Activated T-cell treated with anti-CD3 and anti-CD28 coated beads, Interleukin-2, amount 50 U/mL, for 4 hours (primary cell): ENCODE measurements around the gene FBN2. TPM values are rescaled to one million over a fixed set of nuclear protein-coding genes. Genes with fewer than 3 reads are reported as not detected.

Experiments
- ATAC-seq, 2 donors: fragments of 200-7000 bp; cut with Tn5 transposase; one replicate each; pipeline ENCODE4 v1.10.0; 2021
- DNase-seq: peaks from one replicate; pipeline ENCODE4 v3.0.0-alpha.2; 2020
- H3K27me3 Mint-ChIP-seq: one replicate; pipeline ENCODE4 v1.8.0; 2021; ENCODE audit warnings: low read depth, mixed read lengths
- H3K36me3 Mint-ChIP-seq: one replicate; pipeline ENCODE4 v1.8.0; 2022; ENCODE audit warnings: mixed read lengths; ENCODE audit not compliant: insufficient read depth
- H3K4me1 Mint-ChIP-seq: one replicate; pipeline ENCODE4 v1.8.0; 2021; ENCODE audit warnings: low read depth, mixed read lengths
- H3K4me3 Mint-ChIP-seq: one replicate; pipeline ENCODE4 v1.8.0; 2021; ENCODE audit warnings: mild to moderate bottlenecking, moderate library complexity, mixed read lengths
- H3K9me3 Mint-ChIP-seq: one replicate; pipeline ENCODE4 v1.8.0; 2021; ENCODE audit warnings: mixed read lengths
- total RNA-seq, 3 donors: library from RNA; stranded (reverse); gene quantifications; one replicate each; pipeline ENCODE4 v1.2.1, GENCODE V29; 2021

Gene FBN2
- total RNA-seq, 3 donors from 2014 or later: 0.15 to 0.26 (median 0.19) TPM

- Mint-ChIP-seq H3K36me3 (no peaks in the 10 kb centered on the region), H3K4me1 (no peaks in the 10 kb centered on the region), H3K4me3 (no peak overlapping the region), H3K27me3 (no peaks in the 10 kb centered on the region), H3K9me3 (no peaks in the 10 kb centered on the region)
- DNase-seq (no peak), ATAC-seq (no peak)
These were observed 284.2 kb downstream of the FBN2 start for GRCh38 chr5:128253880-128254279.

DNA sequence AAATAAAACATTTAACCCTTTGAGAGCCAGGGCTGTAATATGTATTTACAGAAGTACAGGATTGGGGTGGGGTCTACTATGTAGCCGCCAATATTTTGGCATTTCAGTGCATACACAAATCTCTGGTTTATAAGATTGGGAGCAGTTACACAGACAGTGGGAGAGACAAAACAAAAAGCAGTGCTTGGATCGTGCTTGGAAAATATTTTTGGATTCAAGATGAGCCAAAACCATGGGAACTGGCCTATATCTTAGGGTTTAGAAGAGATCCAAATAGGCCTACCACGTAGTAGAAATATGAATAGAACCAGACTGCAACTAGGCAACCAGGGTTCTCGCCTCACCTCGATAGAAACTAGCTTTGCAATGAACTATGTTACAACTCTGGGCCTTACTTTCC lies 284.9 kb downstream of the FBN2 start:
- Mint-ChIP-seq H3K4me3 (no peak overlapping the region), H3K36me3 (no peaks in the 10 kb centered on the region)

GRCh38 chr5:128252756-128253155 lies 285.3 kb downstream of the FBN2 start:
- Mint-ChIP-seq H3K4me3 (no peak overlapping the region), H3K27me3 (no peaks in the 10 kb centered on the region), H3K9me3 (no peaks in the 10 kb centered on the region), H3K4me1 (no peaks in the 10 kb centered on the region), H3K36me3 (no peaks in the 10 kb centered on the region)
- DNase-seq (no peak), ATAC-seq (no peak)

More for the DNA sequence above, 284.9 kb downstream of the FBN2 start:
- H3K9me3 Mint-ChIP-seq: no peaks in the 10 kb centered on the region
- ATAC-seq (no peak), DNase-seq (no peak)
- H3K4me1 Mint-ChIP-seq: no peaks in the 10 kb centered on the region
- no peaks in the 10 kb centered on the region for H3K27me3 Mint-ChIP-seq

GRCh38 chr5:128252196-128252595 lies 285.8 kb downstream of the FBN2 start:
- DNase-seq (no peak), ATAC-seq (no peak)
- H3K9me3 Mint-ChIP-seq: no peaks in the 10 kb centered on the region
- no peaks in the 10 kb centered on the region for H3K4me1 Mint-ChIP-seq
- no peaks in the 10 kb centered on the region for H3K27me3 Mint-ChIP-seq
- no peak overlapping the region for H3K4me3 Mint-ChIP-seq
- H3K36me3 Mint-ChIP-seq: no peaks in the 10 kb centered on the region

DNA sequence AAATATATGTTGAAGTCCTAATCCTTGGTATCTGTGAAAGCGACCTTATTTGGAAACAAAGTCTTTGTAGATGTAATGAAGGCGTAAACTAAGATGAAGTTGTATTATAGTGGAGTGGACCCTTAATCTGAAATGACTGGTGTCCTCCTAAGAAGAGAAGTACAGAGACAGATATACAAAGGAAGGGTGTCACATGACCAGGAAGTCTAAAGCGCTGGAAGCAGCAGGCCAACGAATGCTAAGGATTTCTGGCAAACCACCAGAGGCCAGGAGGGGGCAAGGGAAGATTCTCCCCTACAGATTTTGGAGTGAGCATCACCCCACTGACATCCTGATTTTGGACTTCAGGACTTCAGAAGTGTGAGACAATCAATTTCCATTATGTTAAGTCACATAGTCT lies 292.1 kb downstream of the FBN2 start:
- no peaks in the 10 kb centered on the region for H3K4me1 Mint-ChIP-seq
- ATAC-seq (no peak), DNase-seq (no peak)
- H3K36me3 Mint-ChIP-seq: no peaks in the 10 kb centered on the region
- no peaks in the 10 kb centered on the region for H3K27me3 Mint-ChIP-seq
- H3K9me3 Mint-ChIP-seq: no peaks in the 10 kb centered on the region
- H3K4me3 Mint-ChIP-seq: no peak overlapping the region

DNA sequence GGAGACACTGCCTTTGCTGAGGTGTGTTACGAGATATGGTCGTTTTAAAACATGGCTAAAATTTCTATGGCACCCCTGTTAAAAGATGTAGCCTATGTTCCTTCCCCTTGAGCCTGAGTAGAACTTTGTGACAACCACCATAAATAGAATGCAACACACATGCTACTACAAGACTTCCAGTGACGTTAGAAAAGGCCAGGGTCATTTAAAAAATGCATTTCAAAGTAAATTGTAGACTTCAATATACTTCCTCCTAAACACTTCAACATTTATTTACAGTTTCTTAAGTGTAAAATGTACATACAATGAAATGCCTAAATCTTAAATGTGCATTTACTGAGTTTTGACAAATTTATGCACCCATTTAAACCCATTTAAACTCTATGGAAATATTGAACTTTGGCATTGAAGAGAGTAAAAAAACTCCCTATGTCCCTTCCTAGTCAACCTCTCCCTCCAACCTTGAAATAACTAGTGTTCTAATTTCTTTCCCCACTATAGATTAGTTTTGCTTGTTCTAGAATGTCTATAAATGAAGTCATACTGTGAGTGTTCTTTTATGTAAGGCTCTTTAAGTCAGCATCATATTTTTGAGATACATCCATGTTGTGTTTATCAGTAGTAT lies 294.0 kb downstream of the FBN2 start:
- Mint-ChIP-seq H3K4me1 (no peaks in the 10 kb centered on the region), H3K9me3 (no peaks in the 10 kb centered on the region), H3K4me3 (no peak overlapping the region), H3K36me3 (no peaks in the 10 kb centered on the region), H3K27me3 (peaks cover 4% of the 10 kb centered on the region)
- no peak for ATAC-seq
- no peak for DNase-seq

- H3K36me3 Mint-ChIP-seq: no peaks in the 10 kb centered on the region
- no peak overlapping the region for H3K4me3 Mint-ChIP-seq
- H3K27me3 Mint-ChIP-seq: peaks cover 9% of the 10 kb centered on the region
- ATAC-seq: no peak
- H3K9me3 Mint-ChIP-seq: no peaks in the 10 kb centered on the region
- H3K4me1 Mint-ChIP-seq: no peaks in the 10 kb centered on the region
- DNase-seq: no peak
These were observed 296.9 kb downstream of the FBN2 start for GRCh38 chr5:128241051-128241695.

- Mint-ChIP-seq H3K27me3 (peaks cover 11% of the 10 kb centered on the region), H3K36me3 (no peaks in the 10 kb centered on the region), H3K4me3 (no peak overlapping the region), H3K4me1 (no peaks in the 10 kb centered on the region), H3K9me3 (no peaks in the 10 kb centered on the region)
- no peak for ATAC-seq
- DNase-seq: no peak
These were observed 300.5 kb downstream of the FBN2 start for GRCh38 chr5:128237546-128237945.

DNA sequence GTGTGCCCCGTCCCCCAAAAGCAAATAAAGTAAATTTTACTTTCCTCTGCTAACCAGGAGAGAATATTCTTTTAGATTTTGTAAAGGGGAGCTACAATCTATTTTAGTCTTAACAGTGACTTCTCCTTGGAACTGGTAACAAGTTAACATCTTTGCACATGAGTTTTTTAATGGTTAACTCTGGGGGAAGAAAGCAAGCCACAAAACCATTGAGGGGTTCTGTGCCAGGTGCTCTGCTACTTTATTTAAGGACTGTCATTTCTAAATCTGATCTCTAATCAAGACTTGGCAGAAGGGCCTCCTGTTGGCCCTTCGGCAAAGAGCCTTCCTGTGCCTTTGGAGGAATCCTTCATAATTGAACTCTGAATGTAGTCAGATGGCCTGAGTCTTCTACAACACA lies 301.0 kb downstream of the FBN2 start:
- Mint-ChIP-seq H3K36me3 (no peaks in the 10 kb centered on the region), H3K27me3 (peaks cover 13% of the 10 kb centered on the region), H3K4me1 (no peaks in the 10 kb centered on the region), H3K4me3 (no peak overlapping the region), H3K9me3 (no peaks in the 10 kb centered on the region)
- DNase-seq: no peak
- ATAC-seq: no peak

DNA sequence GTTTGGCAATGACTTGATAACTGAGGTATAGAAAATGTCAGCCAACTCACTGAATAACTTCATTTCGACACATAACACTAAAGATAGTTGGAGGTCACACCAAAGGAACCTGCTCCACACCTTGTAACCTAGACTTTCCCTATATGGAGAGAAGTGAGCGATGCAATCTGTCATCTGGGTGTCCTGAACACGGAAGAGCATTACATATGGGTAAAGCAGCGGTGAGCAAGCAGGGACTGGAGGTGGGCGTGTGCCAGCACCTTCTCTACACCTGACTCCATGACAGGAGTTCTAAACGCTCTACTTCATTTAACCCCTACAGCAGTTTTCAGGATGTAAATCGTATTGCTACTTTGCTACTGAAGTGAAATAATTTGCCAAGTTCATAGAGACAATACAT lies 301.7 kb downstream of the FBN2 start:
- peaks cover 13% of the 10 kb centered on the region for H3K27me3 Mint-ChIP-seq
- no peak overlapping the region for H3K4me3 Mint-ChIP-seq
- no peak for DNase-seq
- H3K36me3 Mint-ChIP-seq: no peaks in the 10 kb centered on the region
- no peaks in the 10 kb centered on the region for H3K4me1 Mint-ChIP-seq
- no peak for ATAC-seq
- no peaks in the 10 kb centered on the region for H3K9me3 Mint-ChIP-seq

DNA sequence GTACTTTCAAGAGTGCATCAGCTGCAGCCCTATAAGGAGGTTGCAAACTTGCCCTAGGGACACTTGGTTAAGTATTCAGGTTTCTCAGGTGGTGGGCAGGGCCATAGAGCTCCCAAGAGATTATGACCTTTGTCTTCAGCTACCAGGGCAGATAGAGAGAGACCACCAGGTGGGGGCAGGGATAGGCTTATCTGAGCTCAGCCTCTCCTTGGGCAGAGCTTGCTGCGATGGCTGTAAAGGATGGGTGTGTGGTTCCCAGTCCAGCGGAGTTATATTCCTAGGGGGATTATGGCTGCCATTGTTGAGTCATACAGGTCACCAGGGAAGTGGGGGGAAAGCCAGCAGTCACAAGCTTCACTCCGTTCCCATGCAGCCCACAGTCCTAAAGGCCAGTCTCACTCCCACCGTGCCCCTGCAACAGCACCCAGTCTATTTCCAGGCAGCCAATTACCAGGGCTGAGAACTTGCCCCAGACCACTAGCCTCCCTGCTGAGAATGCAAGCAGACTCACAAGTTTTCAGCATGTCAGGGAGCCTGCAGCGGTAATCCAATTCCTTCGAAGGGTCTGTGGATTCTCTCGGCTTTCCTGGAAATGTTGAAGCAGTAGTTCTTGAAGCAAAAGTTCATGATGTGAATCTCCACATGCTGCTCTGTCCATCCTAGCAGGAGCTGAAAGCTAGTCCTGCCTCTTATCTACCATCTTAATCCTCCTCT lies 303.0 kb downstream of the FBN2 start:
- Mint-ChIP-seq H3K4me3 (no peak overlapping the region), H3K4me1 (no peaks in the 10 kb centered on the region), H3K9me3 (no peaks in the 10 kb centered on the region), H3K36me3 (no peaks in the 10 kb centered on the region), H3K27me3 (peaks cover 13% of the 10 kb centered on the region)
- no peak for DNase-seq
- no peak for ATAC-seq

DNA sequence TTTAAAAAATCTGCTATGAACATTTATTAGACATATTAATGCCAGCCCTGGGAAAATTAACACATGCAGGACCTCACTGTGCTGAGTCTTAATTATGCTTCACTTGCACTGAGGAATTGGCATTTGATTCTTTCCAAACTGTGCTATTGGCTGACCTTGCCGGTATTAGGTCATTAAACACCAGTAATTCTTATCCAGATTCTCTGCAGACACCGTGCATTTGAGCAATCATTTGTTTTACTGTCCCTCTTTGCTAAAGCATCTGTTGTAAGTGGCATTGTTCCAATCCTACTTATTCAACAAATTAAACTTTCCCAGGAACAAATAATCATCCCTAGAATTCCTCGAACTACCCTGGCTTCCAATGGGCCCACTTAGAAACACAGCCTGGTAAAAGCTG lies 309.5 kb downstream of the FBN2 start:
- no peaks in the 10 kb centered on the region for H3K9me3 Mint-ChIP-seq
- H3K4me1 Mint-ChIP-seq: no peaks in the 10 kb centered on the region
- H3K4me3 Mint-ChIP-seq: no peak overlapping the region
- ATAC-seq (no peak), DNase-seq (no peak)
- no peaks in the 10 kb centered on the region for H3K36me3 Mint-ChIP-seq
- peaks cover 2% of the 10 kb centered on the region for H3K27me3 Mint-ChIP-seq

DNA sequence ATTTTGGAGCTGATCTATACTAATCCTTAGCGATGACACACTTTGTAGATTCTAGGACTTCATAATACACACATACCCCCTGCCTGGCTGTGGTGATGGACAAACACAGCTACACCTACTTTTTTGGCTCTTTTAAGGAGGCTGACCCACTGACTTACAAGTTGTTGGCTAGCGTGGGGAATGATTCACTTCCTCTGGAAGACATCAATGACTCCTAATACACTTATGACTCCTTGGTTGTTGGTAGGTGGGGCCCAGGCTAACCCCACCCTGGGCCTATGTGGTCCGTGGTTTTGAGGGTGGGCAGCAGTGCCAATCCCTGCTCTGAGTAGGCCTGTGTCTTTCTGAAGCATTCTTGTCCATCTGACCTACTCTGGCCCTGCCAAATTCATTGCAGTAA lies 310.0 kb downstream of the FBN2 start:
- no peaks in the 10 kb centered on the region for H3K4me1 Mint-ChIP-seq
- H3K9me3 Mint-ChIP-seq: no peaks in the 10 kb centered on the region
- no peaks in the 10 kb centered on the region for H3K36me3 Mint-ChIP-seq
- no peak overlapping the region for H3K4me3 Mint-ChIP-seq
- peaks cover 2% of the 10 kb centered on the region for H3K27me3 Mint-ChIP-seq
- ATAC-seq (peak in 1 of 2 donors; percentile 59), DNase-seq (no peak)

- DNase-seq: no peak
- no peak overlapping the region for H3K4me3 Mint-ChIP-seq
- no peaks in the 10 kb centered on the region for H3K4me1 Mint-ChIP-seq
- H3K27me3 Mint-ChIP-seq: no peaks in the 10 kb centered on the region
- no peaks in the 10 kb centered on the region for H3K36me3 Mint-ChIP-seq
- no peak for ATAC-seq
- no peaks in the 10 kb centered on the region for H3K9me3 Mint-ChIP-seq
These were observed 312.6 kb downstream of the FBN2 start for GRCh38 chr5:128225245-128226030.
